Neural cell (in vitro differentiated cells): ENCODE results near the gene MYNN. TPM values are rescaled to one million over a fixed set of nuclear protein-coding genes. Genes with fewer than 3 reads are reported as not detected.

Experiments used
- H2AFZ ChIP-seq: fragments of 200-600, 300-800 bp; sonication (generic), shearing (Covaris generic); 2 replicates; pipeline ENCODE4 v1.6.0; 2014; ENCODE audit warnings: low read depth, mild to moderate bottlenecking, antibody characterized with exemption, low read length, moderate library complexity
- H3F3A ChIP-seq: fragments of 200-600 bp; shearing (Covaris generic); 2 replicates; pipeline ENCODE4 v1.6.1; 2016; ENCODE audit warnings: mild to moderate bottlenecking, moderate library complexity, mixed read lengths, antibody characterized with exemption, low read length; ENCODE audit not compliant: insufficient read depth, poor library complexity, severe bottlenecking
- H3K27ac ChIP-seq: fragments of 200-600, 300-800 bp; sonication (generic), shearing (Covaris generic); 2 replicates; pipeline ENCODE4 v1.5.1; 2014; ENCODE audit warnings: mild to moderate bottlenecking, low read length, moderate library complexity
- H3K27me3 ChIP-seq: fragments of 300-800, 200-600 bp; sonication (generic), shearing (Covaris generic); 2 replicates; pipeline ENCODE4 v1.6.0; 2014; ENCODE audit warnings: mild to moderate bottlenecking, low read depth, low read length, moderate library complexity; ENCODE audit not compliant: insufficient read depth
- H3K36me3 ChIP-seq: fragments of 300-800, 200-600 bp; sonication (generic), shearing (Covaris generic); 2 replicates; pipeline ENCODE4 v1.5.1; 2014; ENCODE audit warnings: mild to moderate bottlenecking, antibody characterized with exemption, low read length, moderate library complexity; ENCODE audit not compliant: insufficient read depth
- H3K4me2 ChIP-seq: fragments of 300-800, 200-600 bp; sonication (generic), shearing (Covaris generic); 2 replicates; pipeline ENCODE4 v1.6.0; 2014; ENCODE audit warnings: mild to moderate bottlenecking, low read length
- H3K4me3 ChIP-seq: fragments of 300-800, 200-600 bp; sonication (generic), shearing (Covaris generic); 2 replicates; pipeline ENCODE4 v1.5.1; 2014; ENCODE audit warnings: mild to moderate bottlenecking, low read length, moderate library complexity
- H3K79me2 ChIP-seq: fragments of 200-600 bp; shearing (Covaris generic); replicated peaks from 2 replicates; pipeline ENCODE4 v1.6.0; 2014; ENCODE audit warnings: mild to moderate bottlenecking, low read length, moderate library complexity; ENCODE audit not compliant: insufficient read depth
- H3K9ac ChIP-seq: fragments of 300-800, 200-600 bp; sonication (generic), shearing (Covaris generic); 2 replicates; pipeline ENCODE4 v1.6.1; 2016; ENCODE audit warnings: mild to moderate bottlenecking, low read length, mixed read lengths
- H3K9me2 ChIP-seq: fragments of 200-600 bp; shearing (Covaris generic); 2 replicates; pipeline ENCODE4 v1.6.1; 2016; ENCODE audit warnings: mild to moderate bottlenecking, low read length, mixed read lengths; ENCODE audit not compliant: insufficient read depth
- H3K9me3 ChIP-seq: fragments of 200-600, 300-800 bp; sonication (generic), shearing (Covaris generic); 2 replicates; pipeline ENCODE4 v1.6.1; 2016; ENCODE audit warnings: mild to moderate bottlenecking, mixed run types, low read length, moderate library complexity, mixed read lengths
- H4K20me1 ChIP-seq: fragments of 200-600 bp; shearing (Covaris generic); 2 replicates; pipeline ENCODE4 v1.6.1; 2016; ENCODE audit warnings: mild to moderate bottlenecking, mixed run types; ENCODE audit not compliant: insufficient read depth
- EP300 ChIP-seq: fragments of 450-650 bp; conservative IDR thresholded peaks from 2 replicates; pipeline ENCODE4 v1.6.1; 2014; ENCODE audit warnings: antibody characterized with exemption, mild to moderate bottlenecking, moderate library complexity; ENCODE audit not compliant: poor library complexity, severe bottlenecking
- EZH2 ChIP-seq: fragments of 200-600, 300-800 bp; shearing (Covaris generic), sonication (generic); IDR thresholded peaks from 2 replicates; pipeline ENCODE4 v1.6.1; 2014; ENCODE audit warnings: antibody characterized with exemption, low read length, borderline replicate concordance, mild to moderate bottlenecking; ENCODE audit not compliant: insufficient read depth, poor library complexity, severe bottlenecking
- MXI1 ChIP-seq: fragments of 450-650 bp; conservative IDR thresholded peaks from 2 replicates; pipeline ENCODE4 v1.6.1; 2014; ENCODE audit warnings: antibody characterized with exemption, mild to moderate bottlenecking; ENCODE audit not compliant: poor library complexity, severe bottlenecking
- RAD21 ChIP-seq: fragments of 450-650 bp; conservative IDR thresholded peaks from 2 replicates; pipeline ENCODE4 v1.6.1; 2014; ENCODE audit warnings: antibody characterized with exemption, mild to moderate bottlenecking, moderate library complexity
- TAF1 ChIP-seq: IDR thresholded peaks from 2 replicates; pipeline ENCODE4 v1.6.1; 2012; ENCODE audit warnings: low read depth
- polyA plus RNA-seq: library from polyadenylated mRNA; depleted of rRNA; stranded (reverse); fragments of >200 nt; gene quantifications from 2 replicates; pipeline ENCODE4 v1.2.3, GENCODE V29; 2014
- TF ChIP-seq, protein P1 (sequence below): IDR thresholded peaks from 2 replicates; pipeline ENCODE4 v1.6.1; 2012; ENCODE audit warnings: borderline replicate concordance
- TF ChIP-seq, protein P2 (sequence below): fragments of 450-650 bp; IDR thresholded peaks from 2 replicates; pipeline ENCODE4 v1.5.1; 2014; ENCODE audit warnings: antibody characterized with exemption, mild to moderate bottlenecking, moderate library complexity; ENCODE audit not compliant: poor library complexity, severe bottlenecking

The MYNN gene
- polyA plus RNA-seq, 1 donor from 2014 or later, result 27.0 TPM

GRCh38 chr3:169750665-169751064 lies 22.5 kb upstream of the MYNN start:
- no peaks in the 10 kb centered on the region for H3K79me2 ChIP-seq
- no peak overlapping the region for H3K4me2 ChIP-seq
- H2AFZ ChIP-seq, result no peak overlapping the region
- H3F3A ChIP-seq, result no peaks in the 10 kb centered on the region
- TF ChIP-seq RAD21 (no peak), MXI1 (no peak)
- TF ChIP-seq, protein P1, sequence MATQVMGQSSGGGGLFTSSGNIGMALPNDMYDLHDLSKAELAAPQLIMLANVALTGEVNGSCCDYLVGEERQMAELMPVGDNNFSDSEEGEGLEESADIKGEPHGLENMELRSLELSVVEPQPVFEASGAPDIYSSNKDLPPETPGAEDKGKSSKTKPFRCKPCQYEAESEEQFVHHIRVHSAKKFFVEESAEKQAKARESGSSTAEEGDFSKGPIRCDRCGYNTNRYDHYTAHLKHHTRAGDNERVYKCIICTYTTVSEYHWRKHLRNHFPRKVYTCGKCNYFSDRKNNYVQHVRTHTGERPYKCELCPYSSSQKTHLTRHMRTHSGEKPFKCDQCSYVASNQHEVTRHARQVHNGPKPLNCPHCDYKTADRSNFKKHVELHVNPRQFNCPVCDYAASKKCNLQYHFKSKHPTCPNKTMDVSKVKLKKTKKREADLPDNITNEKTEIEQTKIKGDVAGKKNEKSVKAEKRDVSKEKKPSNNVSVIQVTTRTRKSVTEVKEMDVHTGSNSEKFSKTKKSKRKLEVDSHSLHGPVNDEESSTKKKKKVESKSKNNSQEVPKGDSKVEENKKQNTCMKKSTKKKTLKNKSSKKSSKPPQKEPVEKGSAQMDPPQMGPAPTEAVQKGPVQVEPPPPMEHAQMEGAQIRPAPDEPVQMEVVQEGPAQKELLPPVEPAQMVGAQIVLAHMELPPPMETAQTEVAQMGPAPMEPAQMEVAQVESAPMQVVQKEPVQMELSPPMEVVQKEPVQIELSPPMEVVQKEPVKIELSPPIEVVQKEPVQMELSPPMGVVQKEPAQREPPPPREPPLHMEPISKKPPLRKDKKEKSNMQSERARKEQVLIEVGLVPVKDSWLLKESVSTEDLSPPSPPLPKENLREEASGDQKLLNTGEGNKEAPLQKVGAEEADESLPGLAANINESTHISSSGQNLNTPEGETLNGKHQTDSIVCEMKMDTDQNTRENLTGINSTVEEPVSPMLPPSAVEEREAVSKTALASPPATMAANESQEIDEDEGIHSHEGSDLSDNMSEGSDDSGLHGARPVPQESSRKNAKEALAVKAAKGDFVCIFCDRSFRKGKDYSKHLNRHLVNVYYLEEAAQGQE, result no peak
- TF ChIP-seq, protein P2, sequence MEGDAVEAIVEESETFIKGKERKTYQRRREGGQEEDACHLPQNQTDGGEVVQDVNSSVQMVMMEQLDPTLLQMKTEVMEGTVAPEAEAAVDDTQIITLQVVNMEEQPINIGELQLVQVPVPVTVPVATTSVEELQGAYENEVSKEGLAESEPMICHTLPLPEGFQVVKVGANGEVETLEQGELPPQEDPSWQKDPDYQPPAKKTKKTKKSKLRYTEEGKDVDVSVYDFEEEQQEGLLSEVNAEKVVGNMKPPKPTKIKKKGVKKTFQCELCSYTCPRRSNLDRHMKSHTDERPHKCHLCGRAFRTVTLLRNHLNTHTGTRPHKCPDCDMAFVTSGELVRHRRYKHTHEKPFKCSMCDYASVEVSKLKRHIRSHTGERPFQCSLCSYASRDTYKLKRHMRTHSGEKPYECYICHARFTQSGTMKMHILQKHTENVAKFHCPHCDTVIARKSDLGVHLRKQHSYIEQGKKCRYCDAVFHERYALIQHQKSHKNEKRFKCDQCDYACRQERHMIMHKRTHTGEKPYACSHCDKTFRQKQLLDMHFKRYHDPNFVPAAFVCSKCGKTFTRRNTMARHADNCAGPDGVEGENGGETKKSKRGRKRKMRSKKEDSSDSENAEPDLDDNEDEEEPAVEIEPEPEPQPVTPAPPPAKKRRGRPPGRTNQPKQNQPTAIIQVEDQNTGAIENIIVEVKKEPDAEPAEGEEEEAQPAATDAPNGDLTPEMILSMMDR, result no peak
- no peak overlapping the region for H3K4me3 ChIP-seq
- H3K27ac ChIP-seq, result no peak overlapping the region
- no peaks in the 10 kb centered on the region for H4K20me1 ChIP-seq
- no peaks in the 10 kb centered on the region for H3K27me3 ChIP-seq
- no peaks in the 10 kb centered on the region for H3K36me3 ChIP-seq
- H3K9ac ChIP-seq, result no peak overlapping the region
- H3K9me3 ChIP-seq, result no peaks in the 10 kb centered on the region
- no peaks in the 10 kb centered on the region for H3K9me2 ChIP-seq

DNA sequence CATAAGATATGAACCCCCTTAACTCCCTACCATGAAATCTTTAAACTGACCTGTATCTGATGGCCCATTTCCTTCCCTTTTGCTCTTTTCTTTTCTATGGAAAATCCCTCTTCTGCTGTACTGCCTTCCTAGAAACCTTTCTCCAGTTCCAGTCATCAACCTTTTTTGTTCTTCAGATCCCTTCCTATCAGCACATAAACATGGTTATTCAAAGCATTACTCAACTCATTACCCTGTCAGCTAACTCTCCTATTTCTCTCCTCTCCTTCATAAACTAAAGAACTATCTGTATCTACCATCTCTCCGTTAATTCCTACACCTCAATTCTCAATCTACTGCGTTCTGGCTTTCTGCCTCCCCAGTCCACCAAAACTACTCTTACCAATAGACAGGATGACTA lies 21.3 kb upstream of the MYNN start:
- TF ChIP-seq EZH2 (no peak), EP300 (no peak), MXI1 (no peak), TAF1 (no peak)

GRCh38 chr3:169754711-169755110 lies 18.5 kb upstream of the MYNN start:
- H2AFZ ChIP-seq, result no peak overlapping the region

More for the DNA sequence above, 21.3 kb upstream of the MYNN start:
- Histone ChIP-seq H2AFZ (no peak overlapping the region), H3K27ac (no peak overlapping the region), H3K4me3 (no peak overlapping the region), H3K4me2 (no peak overlapping the region), H3K9ac (no peak overlapping the region), H3K9me3 (no peaks in the 10 kb centered on the region), H4K20me1 (no peaks in the 10 kb centered on the region), H3F3A (no peaks in the 10 kb centered on the region), H3K27me3 (no peaks in the 10 kb centered on the region), H3K9me2 (no peaks in the 10 kb centered on the region), H3K79me2 (no peaks in the 10 kb centered on the region), H3K36me3 (no peaks in the 10 kb centered on the region)

More at GRCh38 chr3:169754711-169755110, 18.5 kb upstream of the MYNN start:
- no peaks in the 10 kb centered on the region for H3K9me2 ChIP-seq
- no peak overlapping the region for H3K27ac ChIP-seq
- H3K79me2 ChIP-seq, result no peaks in the 10 kb centered on the region
- H3K27me3 ChIP-seq, result no peaks in the 10 kb centered on the region
- H3K9ac ChIP-seq, result no peak overlapping the region
- no peaks in the 10 kb centered on the region for H4K20me1 ChIP-seq
- no peak overlapping the region for H3K4me3 ChIP-seq
- no peak overlapping the region for H3K4me2 ChIP-seq
- H3K9me3 ChIP-seq, result no peaks in the 10 kb centered on the region
- H3F3A ChIP-seq, result no peaks in the 10 kb centered on the region
- TF ChIP-seq, protein P2, result no peak
- H3K36me3 ChIP-seq, result no peaks in the 10 kb centered on the region
